ENCODE measurements around the gene NR2C2AP.
A peak's percentile ranks its signal among the peaks of the same experiment; 100 is the strongest.
"Not testable (repeated sequence)": the region's sequence is repeated elsewhere in the genome, so short reads cannot be mapped to it uniquely, and the experiment has no call there.

Gene NR2C2AP

DNA sequence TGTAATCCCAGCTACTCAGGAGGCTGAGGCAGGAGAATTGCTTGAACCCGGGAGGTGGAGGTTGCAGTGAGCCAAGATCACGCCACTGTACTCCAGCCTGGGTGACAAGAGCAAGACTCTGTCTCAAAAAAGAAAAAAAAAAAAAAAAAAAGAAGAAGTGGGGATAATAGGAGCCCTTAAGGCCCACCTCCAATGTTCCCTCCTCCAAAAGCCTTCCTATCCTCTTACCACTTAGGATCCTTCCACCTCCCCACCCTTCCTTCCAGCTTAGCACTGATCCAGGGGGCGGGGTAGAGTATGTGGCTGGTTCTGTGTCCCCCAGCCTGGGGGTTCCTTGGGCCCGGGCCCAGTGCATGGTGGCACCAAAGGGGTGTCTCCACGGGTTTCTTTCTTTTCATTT, 30.0 kb downstream of the NR2C2AP start:
- not testable (repeated sequence) for H3K4me3 ChIP-seq (ENCODE audit: low read length); H3K9ac ChIP-seq (ENCODE audit: low read depth, low read length); H3K36me3 ChIP-seq (ENCODE audit: insufficient read depth, low read length); H3K4me2 ChIP-seq (ENCODE audit: low read length); H3K27me3 ChIP-seq (ENCODE audit: control insufficient read depth, insufficient read depth, low read length); H3K9me3 ChIP-seq (replicated peaks; ENCODE audit: low read length)
- H3K4me1 ChIP-seq (ENCODE audit: control insufficient read depth, insufficient read depth, low read length) = peaks cover 14% of the 10 kb centered on the region

DNA sequence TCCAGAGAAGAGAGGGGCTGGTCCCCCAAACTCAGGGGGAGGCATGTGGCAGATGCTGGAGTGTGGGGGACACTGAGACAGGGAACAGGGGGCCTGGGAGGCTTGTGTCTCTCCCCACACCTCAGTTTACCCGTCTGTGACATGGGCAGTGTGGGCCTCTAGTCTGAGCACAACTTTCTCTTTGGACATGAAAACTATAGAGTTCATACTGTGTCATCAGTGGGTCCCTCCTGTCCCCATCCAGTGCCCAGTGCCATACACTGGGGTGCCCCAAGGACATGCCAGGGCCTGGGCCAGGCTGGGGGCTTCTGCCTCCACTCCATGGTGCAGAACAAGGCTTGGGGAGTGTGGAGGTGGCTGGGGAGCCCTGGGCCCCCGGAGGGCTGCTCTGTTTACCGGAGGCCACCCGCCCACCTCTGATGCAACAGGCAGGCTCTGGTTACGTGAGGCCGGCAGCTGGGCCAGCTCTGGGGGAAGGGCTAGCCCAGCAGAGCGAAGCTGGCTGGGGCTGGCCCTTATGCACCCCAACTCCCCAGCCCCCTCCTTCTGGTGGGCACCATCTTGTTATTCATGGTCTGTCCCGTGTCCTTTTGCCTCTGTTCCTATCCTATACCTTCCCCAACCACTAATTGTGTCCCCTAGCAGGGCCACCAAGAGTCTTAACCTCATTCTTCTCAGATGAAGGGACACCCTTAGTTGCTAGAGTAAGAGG, 31.2 kb downstream of the NR2C2AP start:
- Histone ChIP-seq H3K27me3 (ENCODE audit: control insufficient read depth, insufficient read depth, low read length) (no peaks in the 10 kb centered on the region), H3K36me3 (ENCODE audit: insufficient read depth, low read length) (no peaks in the 10 kb centered on the region), H3K4me1 (ENCODE audit: control insufficient read depth, insufficient read depth, low read length) (peaks cover 14% of the 10 kb centered on the region), H3K9ac (ENCODE audit: low read depth, low read length) (no peak overlapping the region), H3K9me3 (replicated peaks; ENCODE audit: low read length) (no peaks in the 10 kb centered on the region), H3K4me3 (ENCODE audit: low read length) (no peak overlapping the region), H3K4me2 (ENCODE audit: low read length) (no peak overlapping the region)

DNA sequence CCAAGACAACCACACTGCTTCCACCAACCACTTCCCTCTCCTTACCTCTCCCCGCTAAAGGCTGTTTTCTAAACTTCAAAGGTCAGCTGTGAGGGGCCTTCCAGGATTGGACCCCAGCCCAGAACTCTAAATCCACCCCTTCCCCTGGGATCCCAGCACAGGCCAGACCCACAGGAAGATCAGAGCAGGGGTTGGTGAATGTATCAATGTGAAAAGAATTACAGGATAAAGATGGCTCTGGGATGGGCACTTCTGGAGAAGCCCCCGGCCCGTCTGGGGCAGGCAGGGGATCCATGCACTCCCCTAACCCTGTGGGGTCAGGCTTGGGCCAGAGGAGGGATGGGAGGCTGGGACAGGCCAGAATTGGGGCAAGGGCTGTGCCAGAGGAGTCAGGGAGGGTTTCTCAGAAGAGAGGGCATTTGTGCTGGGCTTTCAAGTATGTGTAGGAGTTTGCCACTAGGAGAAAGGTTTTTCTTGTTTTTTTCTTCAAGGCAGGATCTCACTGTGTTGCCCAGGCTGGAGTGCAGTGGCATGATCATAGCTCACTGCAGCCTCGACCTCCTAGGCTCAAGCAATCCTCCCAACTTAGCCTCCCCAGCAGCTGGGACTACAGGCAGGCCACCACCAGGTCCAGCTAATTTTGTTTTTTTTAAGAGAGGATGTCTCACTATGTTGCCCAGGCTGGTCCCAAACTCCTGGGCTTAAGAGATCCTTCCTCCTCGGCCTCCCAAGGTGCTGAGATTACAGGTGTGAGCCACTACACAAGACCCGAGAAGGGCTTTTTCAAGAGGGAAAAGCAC, 32.1 kb downstream of the NR2C2AP start:
- Histone ChIP-seq H3K4me1 (ENCODE audit: control insufficient read depth, insufficient read depth, low read length) (peaks cover 14% of the 10 kb centered on the region), H3K9me3 (replicated peaks; ENCODE audit: low read length) (no peaks in the 10 kb centered on the region), H3K9ac (ENCODE audit: low read depth, low read length) (no peak overlapping the region), H3K27me3 (ENCODE audit: control insufficient read depth, insufficient read depth, low read length) (no peaks in the 10 kb centered on the region), H3K36me3 (ENCODE audit: insufficient read depth, low read length) (no peaks in the 10 kb centered on the region), H3K4me2 (ENCODE audit: low read length) (no peak overlapping the region), H3K4me3 (ENCODE audit: low read length) (no peak overlapping the region)

DNA sequence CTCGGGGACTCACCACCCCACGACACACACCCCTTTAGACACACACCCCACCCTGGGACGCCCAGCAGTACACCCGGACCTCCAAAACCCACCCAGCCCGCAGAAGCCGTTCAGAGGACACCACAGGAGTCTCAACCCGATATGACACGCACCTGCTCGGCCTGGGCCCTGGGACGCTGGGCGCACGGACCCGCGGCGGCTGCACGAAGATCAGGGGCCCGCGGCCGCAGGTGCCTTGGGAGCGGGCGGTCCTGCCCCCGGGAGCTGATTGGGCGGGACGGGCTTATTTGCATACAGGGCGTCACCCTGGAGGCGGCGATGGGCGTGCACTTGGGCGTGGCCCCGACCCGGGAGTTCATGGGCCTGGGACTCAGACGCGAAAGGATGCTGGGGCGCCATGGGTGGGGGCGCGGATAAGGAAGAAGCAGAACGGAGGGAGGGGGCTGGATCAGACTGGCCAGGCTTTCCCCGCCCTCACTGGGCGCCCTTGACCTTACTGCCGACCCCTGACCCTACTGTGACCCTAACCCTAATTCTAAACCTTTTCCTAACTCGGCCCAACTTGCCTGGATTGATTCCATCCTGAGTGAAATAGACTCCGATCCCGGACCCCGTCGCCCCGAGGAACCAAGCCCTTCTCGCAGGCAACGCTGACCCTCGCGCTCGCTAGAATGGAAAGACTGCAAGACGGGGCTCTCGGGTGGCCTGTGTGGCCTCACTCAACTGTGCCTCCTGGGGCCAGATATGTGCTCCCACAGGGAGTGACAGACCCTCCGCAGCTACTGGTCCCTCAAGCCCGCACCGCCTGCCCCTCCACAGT, 33.0 kb downstream of the NR2C2AP start, which contains the start of gene MEF2B:
Gene MEF2B (minus strand): TSS at position 211 of the 820 bp plus-strand sequence. CDS start 19,528 bp downstream, outside the sequence.
- Histone ChIP-seq H3K27me3 (ENCODE audit: control insufficient read depth, insufficient read depth, low read length) (no peaks in the 10 kb centered on the region), H3K4me2 (ENCODE audit: low read length) (peak within 1 kb of the TSS; percentile 69), H3K4me1 (ENCODE audit: control insufficient read depth, insufficient read depth, low read length) (peaks cover 14% of the 10 kb centered on the region), H3K36me3 (ENCODE audit: insufficient read depth, low read length) (no peaks in the 10 kb centered on the region), H3K9me3 (replicated peaks; ENCODE audit: low read length) (no peaks in the 10 kb centered on the region), H3K9ac (ENCODE audit: low read depth, low read length) (no peak within 1 kb of the TSS), H3K4me3 (ENCODE audit: low read length) (peak within 1 kb of the TSS; percentile 40)

DNA sequence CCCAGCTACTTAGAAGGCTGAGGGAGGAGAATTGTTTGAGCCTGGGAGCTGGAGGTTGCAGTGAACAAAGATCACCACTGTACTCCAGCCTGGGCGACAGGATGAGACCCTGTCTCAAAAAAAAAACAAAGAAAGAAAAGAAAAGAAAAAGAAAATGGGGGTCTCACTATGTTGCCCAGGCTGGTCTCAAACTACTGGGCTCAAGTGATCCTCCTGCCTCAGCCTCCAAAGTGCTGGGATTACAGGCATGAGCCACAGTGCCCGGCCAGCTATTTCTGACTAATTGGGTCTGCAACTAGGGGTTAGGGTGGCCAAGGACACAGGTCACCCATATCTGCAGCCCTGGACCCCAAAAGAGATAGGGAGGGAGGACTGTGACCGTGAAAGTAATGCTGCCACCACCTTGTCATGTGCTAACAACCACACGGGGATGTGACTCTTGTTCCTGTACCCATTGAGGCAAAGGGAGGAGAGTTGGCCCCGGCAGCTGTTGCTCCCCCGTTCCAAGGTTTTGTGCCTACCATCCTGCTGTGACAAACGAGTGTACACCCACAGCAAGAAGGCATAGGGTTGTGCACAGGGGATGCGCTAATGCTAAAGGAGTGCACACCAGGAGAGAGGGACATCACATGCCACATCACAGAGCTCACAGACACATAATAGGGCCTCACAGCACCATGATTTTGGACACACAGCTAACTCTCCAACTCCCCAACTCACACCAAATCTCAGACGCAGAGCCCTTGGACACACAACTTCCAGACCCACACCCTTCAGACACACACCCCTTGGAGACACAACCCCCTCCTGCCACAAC, 33.8 kb downstream of the NR2C2AP start:
- no peaks in the 10 kb centered on the region for H3K9me3 ChIP-seq (replicated peaks; ENCODE audit: low read length)
- H3K4me1 ChIP-seq (ENCODE audit: control insufficient read depth, insufficient read depth, low read length) = peaks cover 14% of the 10 kb centered on the region
- no peak overlapping the region for H3K9ac ChIP-seq (ENCODE audit: low read depth, low read length)
- peak overlapping the region; percentile 69 for H3K4me2 ChIP-seq (ENCODE audit: low read length)
- H3K4me3 ChIP-seq (ENCODE audit: low read length) = no peak overlapping the region
- H3K27me3 ChIP-seq (ENCODE audit: control insufficient read depth, insufficient read depth, low read length) = no peaks in the 10 kb centered on the region
- H3K36me3 ChIP-seq (ENCODE audit: insufficient read depth, low read length) = no peaks in the 10 kb centered on the region

DNA sequence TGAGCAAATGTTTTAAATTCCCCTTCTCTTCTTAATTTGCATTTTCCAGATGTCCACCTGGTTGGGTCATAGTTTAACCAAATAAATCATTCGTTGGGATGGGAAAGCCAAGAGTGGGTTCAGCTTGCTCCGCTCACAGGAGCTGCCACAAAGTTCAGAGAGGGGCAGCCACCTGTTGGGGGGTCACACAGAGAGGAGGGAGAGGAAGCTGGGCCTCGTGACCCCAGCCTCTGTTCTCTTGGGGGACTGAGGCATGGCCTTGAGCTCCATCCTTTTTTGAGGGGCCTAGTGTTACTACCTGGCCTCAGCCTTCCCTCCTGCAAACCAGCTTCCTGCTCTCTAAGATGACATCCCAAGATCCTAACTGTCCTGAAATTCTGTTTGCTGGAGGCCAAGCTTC, 35.6 kb downstream of the NR2C2AP start:
- Histone ChIP-seq H3K36me3 (ENCODE audit: insufficient read depth, low read length) (no peaks in the 10 kb centered on the region), H3K4me2 (ENCODE audit: low read length) (no peak overlapping the region), H3K4me3 (ENCODE audit: low read length) (no peak overlapping the region), H3K27me3 (ENCODE audit: control insufficient read depth, insufficient read depth, low read length) (no peaks in the 10 kb centered on the region), H3K9ac (ENCODE audit: low read depth, low read length) (no peak overlapping the region), H3K4me1 (ENCODE audit: control insufficient read depth, insufficient read depth, low read length) (peaks cover 14% of the 10 kb centered on the region), H3K9me3 (replicated peaks; ENCODE audit: low read length) (no peaks in the 10 kb centered on the region)

DNA sequence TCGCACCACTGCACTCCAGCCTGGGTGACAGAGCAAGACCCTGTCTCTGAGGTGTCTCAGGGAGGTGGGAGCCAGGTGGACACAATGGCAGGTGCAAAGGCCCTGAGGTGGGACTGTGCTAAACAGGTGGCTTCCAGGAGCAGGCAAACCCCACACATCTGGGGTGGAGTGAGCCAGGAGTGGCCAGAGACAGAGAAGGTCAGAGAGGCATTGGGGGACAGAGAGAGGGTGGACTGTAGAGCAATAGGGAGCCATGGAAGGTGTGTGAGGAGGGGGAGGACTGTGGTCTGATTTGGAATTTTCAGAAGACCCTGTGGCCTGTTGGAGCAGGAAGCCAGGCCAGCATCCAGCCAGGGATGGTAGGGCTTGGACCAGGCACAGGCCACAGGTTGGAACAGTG, 37.8 kb downstream of the NR2C2AP start:
- H3K4me1 ChIP-seq (ENCODE audit: control insufficient read depth, insufficient read depth, low read length) = peaks cover 6% of the 10 kb centered on the region
- H3K9ac ChIP-seq (ENCODE audit: low read depth, low read length) = no peak overlapping the region
- no peak overlapping the region for H3K4me2 ChIP-seq (ENCODE audit: low read length)
- H3K4me3 ChIP-seq (ENCODE audit: low read length) = no peak overlapping the region
- no peaks in the 10 kb centered on the region for H3K36me3 ChIP-seq (ENCODE audit: insufficient read depth, low read length)
- H3K9me3 ChIP-seq (replicated peaks; ENCODE audit: low read length) = no peaks in the 10 kb centered on the region
- H3K27me3 ChIP-seq (ENCODE audit: control insufficient read depth, insufficient read depth, low read length) = no peaks in the 10 kb centered on the region

DNA sequence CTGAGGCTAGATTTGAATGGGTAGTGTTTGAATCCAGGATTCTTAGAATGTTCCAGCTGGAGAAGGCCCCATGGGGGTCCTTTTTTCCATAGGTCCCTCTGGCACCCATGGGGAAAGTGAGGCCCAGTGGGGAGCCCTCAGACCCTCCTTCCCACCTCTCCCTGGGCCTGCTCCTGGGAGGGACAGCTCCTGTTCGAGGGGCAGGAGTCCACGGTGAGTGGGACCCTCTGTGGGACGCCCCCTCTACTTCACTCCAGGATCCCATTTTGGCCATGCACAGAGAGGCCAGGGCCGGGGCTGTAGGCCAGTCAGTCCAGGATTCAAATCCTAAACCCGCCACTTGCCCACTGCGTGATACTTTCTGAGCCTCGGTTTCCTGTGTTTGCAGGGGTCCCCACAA, 40.7 kb downstream of the NR2C2AP start:
- no peaks in the 10 kb centered on the region for H3K9me3 ChIP-seq (replicated peaks; ENCODE audit: low read length)
- H3K4me3 ChIP-seq (ENCODE audit: low read length) = no peak overlapping the region

DNA sequence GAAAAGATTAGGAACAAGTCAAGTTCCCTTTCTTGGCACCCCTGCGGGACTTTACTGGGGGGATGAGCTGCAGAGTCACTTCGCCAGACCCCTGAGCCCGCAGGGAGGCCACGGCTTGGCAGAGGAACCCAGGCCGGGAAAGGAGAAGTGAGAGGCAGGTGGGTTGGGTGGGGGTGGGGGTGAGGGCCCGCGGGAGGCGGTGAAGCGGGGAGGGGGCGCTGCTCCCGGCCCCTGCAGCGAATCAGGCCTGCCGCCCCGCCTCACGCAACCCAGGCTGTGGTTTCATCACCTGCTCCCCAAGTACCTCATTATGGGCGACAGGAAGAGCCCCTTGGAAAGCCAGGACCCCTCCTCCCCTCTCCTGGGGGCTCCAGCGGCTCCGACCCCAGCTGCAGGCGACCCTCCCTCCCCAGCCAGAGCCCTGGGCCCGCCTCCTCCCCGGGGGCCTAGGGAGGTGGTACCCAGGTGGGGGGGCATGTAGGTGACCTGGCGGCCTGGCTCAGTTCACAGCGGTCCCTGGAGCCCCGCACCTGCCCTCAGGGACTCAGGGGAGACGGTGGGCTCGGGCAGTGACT, 42.7 kb downstream of the NR2C2AP start:
- Histone ChIP-seq H3K4me1 (ENCODE audit: control insufficient read depth, insufficient read depth, low read length) (no peaks in the 10 kb centered on the region), H3K36me3 (ENCODE audit: insufficient read depth, low read length) (peaks cover 3% of the 10 kb centered on the region), H3K4me2 (ENCODE audit: low read length) (no peak overlapping the region), H3K9me3 (replicated peaks; ENCODE audit: low read length) (no peaks in the 10 kb centered on the region), H3K27me3 (ENCODE audit: control insufficient read depth, insufficient read depth, low read length) (no peaks in the 10 kb centered on the region), H3K9ac (ENCODE audit: low read depth, low read length) (no peak overlapping the region), H3K4me3 (ENCODE audit: low read length) (no peak overlapping the region)

More for the DNA sequence above, 40.7 kb downstream of the NR2C2AP start:
- H3K36me3 ChIP-seq (ENCODE audit: insufficient read depth, low read length) = no peaks in the 10 kb centered on the region
- no peak overlapping the region for H3K9ac ChIP-seq (ENCODE audit: low read depth, low read length)
- no peaks in the 10 kb centered on the region for H3K4me1 ChIP-seq (ENCODE audit: control insufficient read depth, insufficient read depth, low read length)
- no peaks in the 10 kb centered on the region for H3K27me3 ChIP-seq (ENCODE audit: control insufficient read depth, insufficient read depth, low read length)
- no peak overlapping the region for H3K4me2 ChIP-seq (ENCODE audit: low read length)

DNA sequence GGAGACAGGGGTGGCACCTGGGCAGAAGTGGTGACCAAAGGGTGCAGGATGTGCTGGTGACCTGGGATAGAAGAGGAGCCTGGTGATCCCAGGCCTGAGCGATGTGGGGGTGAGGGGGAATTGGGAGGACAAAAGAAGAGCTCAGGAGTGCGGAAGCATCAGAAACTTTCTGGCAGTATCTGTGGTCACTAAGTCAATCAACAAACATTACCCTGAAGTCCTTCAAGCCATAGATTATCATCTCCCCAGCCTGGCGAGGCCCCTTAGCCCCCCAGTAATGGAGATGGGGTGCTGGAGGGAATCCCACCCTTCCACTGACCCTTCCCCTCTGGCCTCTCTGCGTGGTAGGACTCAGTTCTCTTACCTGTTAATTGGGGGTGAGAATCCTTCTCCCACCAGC, 43.7 kb downstream of the NR2C2AP start:
- Histone ChIP-seq H3K36me3 (ENCODE audit: insufficient read depth, low read length) (peaks cover 3% of the 10 kb centered on the region), H3K9me3 (replicated peaks; ENCODE audit: low read length) (no peaks in the 10 kb centered on the region), H3K4me3 (ENCODE audit: low read length) (no peak overlapping the region), H3K4me2 (ENCODE audit: low read length) (no peak overlapping the region), H3K9ac (ENCODE audit: low read depth, low read length) (no peak overlapping the region), H3K27me3 (ENCODE audit: control insufficient read depth, insufficient read depth, low read length) (no peaks in the 10 kb centered on the region), H3K4me1 (ENCODE audit: control insufficient read depth, insufficient read depth, low read length) (no peaks in the 10 kb centered on the region)

Measured in skeletal muscle satellite cell (primary cell).